Raji (cell line): ENCODE data around the gene SERPINB13.

ENCODE experiments used
- POLR2A ChIP-seq: IDR thresholded peaks from 2 replicates; pipeline ENCODE4 v1.6.1; 2011; ENCODE audit warnings: low read depth, low read length, control low read depth; ENCODE audit not compliant: insufficient read depth

SERPINB13 gene

DNA sequence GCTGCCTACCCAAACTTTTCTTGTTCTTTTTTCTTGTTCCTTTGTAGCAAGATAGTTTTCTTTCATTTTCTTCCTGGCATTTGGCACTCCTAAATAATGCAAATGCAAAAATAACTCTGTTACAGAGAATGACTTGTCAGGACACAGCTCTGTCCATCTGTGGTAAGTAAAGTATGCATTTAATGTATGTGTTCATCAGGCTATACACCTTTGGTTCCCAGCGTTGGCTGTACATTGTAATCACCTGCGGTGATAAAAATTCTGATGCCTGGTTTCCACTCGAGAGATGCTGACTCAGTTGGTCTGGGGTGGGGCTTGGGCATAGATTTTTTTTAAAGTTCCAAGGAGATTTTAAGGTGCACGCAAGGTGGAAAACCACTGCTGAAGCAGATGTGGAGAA is at the start of gene SERPINB13:
SERPINB13 (plus strand) TSS at position 378 of the 400 bp plus-strand sequence. CDS start 1,325 bp downstream, outside the sequence.
- TF ChIP-seq POLR2A = no peak

DNA sequence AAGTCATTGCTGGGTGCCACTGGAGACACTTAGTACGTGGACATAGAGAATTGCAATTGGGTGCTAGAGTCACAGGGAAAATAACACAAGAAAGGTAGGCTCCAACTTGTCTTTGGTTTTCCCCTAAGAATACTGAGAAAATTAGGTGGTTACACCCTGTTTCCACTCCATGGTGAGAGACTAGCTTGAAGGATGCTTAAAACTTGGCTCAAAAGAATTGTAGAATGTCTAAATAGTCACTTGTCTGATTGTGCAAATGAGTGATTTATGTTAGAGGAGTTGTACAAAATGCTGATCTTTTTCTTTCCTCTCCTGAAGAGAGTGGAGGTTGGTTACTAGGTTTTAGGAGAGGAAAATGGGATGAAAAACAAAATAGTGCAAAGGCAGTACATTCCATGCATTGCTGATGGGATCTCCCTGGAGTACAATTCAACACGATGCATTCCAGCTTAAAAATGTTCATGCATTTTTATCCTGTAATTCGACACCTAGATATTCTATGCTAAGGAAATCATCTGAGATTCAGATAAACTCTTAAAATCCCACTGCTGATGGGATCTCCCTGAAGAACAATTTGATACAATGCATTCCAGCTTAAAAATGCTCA is 47.1 kb upstream of the SERPINB13 start:
- TF ChIP-seq POLR2A = no peak

GRCh38 chr18:63542069-63542468 is 45.1 kb upstream of the SERPINB13 start, which contains the start of gene SERPINB12:
SERPINB12 (plus strand) TSS chr18:63542369; CDS start chr18:63556160, 13,791 bp downstream.
- no peak for TF ChIP-seq POLR2A

DNA sequence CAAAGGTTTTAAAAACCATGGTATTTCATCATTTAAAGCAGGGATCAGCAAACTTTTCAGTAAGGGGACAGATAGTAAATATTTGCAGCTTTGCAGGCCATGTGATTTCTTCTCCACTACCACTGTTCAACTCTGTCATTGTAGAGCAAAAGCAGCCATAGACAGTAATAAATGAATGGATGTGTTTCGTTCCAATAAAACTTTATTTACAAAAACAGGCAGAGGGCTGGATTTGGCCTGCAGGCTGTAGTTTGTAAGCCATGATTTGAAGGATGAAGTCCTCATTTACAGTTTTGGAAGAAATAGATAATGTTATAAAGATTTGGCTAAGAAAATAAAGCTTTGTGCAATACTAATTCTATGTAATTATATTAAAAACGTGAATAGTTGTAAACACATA is 43.1 kb upstream of the SERPINB13 start:
- no peak for TF ChIP-seq POLR2A

DNA sequence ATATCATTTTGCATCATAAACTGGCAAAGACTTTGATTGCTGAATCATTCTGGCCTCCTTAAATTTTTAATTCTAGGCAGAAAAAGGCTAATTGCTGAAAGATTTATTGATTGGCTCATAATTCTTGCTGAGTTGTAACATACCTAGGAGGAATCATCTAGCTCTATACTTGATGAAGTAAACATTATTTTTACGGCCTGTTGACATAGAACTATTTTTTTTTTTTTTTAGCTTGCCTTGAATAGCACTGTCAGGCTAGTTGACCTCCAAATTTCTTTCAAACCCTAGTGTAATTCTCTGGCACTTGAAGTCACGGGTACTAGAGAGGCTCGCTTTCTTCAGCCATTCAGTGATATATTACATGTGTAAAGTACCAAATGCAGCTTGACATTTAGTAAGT is 42.1 kb upstream of the SERPINB13 start:
- no peak for TF ChIP-seq POLR2A

DNA sequence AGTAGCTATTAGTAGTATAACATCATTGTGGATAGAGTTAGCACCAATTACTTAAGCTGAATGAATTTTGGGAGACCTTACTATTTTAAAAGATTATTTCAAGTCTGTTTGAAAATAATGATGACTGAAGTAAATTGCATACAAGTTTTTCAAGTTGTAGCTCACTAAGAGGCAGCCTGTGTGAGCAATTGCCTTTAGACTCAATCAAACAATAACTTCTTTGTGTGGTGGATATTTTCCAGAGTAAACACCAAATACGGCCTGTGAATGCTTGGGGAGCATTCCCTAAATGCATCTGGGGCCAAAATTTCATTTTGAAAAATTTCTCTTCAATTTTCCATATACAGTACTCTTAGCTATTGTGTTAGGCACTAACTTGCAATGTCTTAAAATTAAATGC is 37.1 kb upstream of the SERPINB13 start:
- TF ChIP-seq POLR2A = no peak

- TF ChIP-seq POLR2A = no peak
Measured at GRCh38 chr18:63551769-63552168, 35.4 kb upstream of the SERPINB13 start.

GRCh38 chr18:63552581-63552980 is 34.6 kb upstream of the SERPINB13 start:
- TF ChIP-seq POLR2A = no peak

DNA sequence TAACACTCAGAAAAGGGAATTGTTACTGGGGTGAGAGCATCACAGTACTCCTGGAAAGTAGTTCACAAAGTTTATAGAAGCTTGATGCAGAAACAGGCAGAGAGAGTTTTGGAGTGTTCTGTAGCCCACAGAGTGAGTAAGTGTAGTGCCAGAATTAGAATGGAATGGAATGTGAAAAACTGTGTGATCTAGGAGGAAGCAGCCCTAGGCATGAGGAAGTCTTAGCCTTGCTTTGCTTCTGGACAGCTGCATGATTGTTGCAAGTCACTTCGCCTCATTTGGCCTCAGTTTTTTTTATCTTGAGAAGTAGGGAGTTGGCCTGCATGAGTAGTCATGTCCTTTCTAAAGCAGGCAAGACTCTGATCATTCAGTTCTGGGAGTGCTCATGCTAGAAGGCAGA is 34.1 kb upstream of the SERPINB13 start:
- TF ChIP-seq POLR2A = no peak

DNA sequence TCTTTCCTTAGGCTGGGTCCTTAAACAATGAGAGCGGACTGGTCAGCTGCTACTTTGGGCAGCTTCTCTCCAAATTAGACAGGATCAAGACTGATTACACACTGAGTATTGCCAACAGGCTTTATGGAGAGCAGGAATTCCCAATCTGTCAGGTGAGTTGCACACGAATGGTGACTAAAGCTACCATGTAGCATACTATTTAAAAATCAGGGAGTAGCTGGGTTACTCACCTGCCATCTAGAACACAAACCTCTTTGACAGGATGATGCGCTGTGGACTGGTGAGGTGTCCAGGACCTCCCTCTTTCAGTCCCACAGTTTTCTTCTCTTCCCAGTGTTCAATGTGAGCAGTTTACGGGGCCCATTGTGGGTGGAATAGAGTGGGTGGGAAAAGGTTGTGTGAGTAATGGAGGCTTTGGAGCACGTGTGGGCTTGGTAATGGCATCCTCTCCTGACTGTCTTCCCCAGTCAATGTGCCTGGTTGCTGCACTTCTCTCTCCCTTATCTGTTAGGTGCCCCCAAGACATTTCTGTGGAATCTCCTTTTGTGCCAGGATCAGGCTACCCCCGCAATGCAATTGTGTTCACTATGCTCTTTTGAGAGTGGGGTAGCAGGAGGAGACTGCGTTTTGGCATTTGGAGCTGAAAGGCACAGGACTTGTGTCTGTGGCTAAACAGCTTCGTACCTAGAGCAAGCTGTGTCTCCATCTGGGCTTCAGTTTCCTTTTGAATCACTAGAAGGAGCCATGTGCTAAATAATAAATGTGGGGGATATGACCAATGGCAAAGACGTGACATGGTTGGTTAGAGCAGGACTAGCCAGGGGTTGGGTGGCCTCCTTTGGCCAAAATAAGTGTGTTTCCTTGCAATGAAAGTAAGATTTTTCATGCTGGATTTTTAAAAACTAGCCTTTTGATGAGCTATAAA is 27.3 kb upstream of the SERPINB13 start:
- no peak for TF ChIP-seq POLR2A

DNA sequence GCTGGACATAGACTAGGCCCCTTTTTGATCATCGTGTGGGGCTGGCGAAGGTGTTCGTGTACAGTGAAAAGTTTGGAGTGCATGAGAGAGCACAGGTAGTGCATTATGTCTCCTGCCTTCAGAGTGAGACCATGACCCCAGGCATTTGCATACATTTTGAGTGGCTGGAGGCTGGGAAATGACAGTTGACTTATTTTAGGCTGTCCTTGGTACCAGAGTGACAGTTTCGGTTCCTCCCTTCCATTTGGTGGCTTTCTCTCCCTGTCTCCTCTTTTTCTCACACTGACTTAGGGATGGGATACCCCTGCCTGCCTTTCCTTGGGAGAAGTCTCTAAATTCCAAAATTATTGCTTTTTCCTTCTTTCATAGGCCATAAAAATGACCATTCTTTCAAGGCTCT is 24.9 kb upstream of the SERPINB13 start:
- no peak for TF ChIP-seq POLR2A

- TF ChIP-seq POLR2A = no peak
Measured at GRCh38 chr18:63564021-63564420, 23.1 kb upstream of the SERPINB13 start.

- no peak for TF ChIP-seq POLR2A
Measured at GRCh38 chr18:63564561-63564960, 22.6 kb upstream of the SERPINB13 start.

DNA sequence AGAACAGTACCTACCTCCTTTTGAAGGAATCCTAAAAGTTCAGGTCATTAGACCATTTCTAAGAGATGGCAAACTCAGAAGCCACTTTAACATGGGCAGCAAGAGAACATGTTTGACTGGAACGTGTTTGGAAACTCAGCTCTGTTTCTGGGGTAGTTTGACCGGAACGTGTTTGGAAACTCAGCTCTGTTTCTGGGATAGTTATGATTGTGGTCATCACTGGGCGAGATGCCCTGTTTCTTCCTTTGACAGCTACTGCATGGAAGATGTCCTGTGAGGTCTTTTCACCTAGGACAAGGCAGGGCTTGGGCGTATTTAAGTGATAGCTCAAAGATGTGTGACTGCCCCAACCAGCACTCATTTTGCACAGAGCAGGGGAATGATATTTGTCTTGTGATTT is 19.9 kb upstream of the SERPINB13 start:
- TF ChIP-seq POLR2A = no peak

- no peak for TF ChIP-seq POLR2A
Measured at GRCh38 chr18:63567825-63568224, 19.3 kb upstream of the SERPINB13 start.

DNA sequence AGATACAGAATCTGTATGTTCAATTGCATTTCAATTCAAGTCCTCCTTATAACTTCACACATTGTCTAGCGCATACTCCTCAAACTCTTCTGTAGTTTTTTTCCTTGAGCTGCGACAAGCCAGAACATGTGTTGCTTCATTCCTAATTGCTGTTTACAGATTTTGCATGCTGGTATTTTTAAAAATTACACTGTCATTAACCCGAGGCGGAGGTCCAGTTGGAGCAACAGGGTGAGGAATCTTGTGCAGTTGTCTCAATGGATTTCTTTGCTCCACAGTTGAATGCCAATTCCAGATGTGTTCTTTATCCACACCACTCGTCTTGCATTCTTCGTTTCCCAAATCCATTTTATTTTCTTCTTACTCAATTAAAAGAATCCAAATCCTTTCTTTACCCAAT is 16.4 kb upstream of the SERPINB13 start:
- no peak for TF ChIP-seq POLR2A

DNA sequence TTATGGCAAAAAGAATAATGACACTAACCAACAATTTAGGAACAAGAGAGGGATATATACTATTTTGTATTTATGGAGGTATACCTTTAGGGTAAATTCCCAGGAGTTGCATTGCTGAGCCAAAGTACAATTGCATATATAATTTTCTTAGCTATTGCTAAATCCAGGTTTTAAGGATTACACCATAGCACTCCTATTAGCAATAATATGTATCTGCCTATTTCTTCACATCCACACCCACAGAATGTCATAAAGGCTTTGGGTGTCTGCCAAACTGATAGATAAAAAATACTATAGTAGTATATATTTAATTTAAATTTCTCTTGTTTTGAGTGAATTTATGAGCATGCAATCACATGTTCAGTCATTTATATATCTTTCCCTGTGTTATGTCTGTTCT is 11.5 kb upstream of the SERPINB13 start:
- no peak for TF ChIP-seq POLR2A

DNA sequence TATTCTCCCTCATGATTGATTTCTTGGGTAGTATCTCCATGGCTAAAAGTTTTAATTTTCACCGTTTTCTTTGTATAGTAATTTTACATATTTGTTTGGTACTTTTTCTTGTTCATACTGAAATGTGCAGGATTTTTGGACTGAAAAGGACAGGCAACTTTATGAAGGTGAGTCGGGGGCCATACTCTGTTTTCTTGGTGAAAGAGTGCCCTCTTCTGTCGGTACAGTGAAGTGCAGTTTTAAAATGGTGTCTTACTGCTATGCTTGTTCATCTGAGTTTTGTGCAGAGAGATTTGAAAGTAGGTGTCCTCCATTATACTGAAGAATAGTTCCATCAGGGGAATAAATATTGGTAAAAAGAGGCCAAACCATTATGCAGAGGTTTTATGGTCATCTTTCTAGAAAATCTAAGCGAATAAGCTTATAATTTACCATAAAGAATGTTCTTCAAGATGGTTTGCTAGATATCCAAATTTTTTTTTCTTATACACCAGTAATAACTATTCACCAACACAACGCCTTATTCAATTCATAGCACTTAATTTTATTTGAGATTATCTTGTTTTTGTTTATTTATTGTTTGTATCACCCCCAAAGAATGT is 8.7 kb upstream of the SERPINB13 start:
- TF ChIP-seq POLR2A = no peak
